Activated gamma-delta T cell (primary cell): ENCODE data around the gene LHFPL6.

ENCODE experiments used
- DNase-seq: peaks from one replicate; lab custom pipeline; 2025; lab: John Stamatoyannopoulos, UW

LHFPL6 gene

GRCh38 chr13:39590466-39591036, 12.4 kb downstream of the LHFPL6 start:
- DNase-seq = no peak

- no peak for DNase-seq
These were observed 14.6 kb downstream of the LHFPL6 start for GRCh38 chr13:39588384-39588783.

GRCh38 chr13:39587939-39588338, 15.1 kb downstream of the LHFPL6 start:
- DNase-seq = no peak

- DNase-seq = no peak
These were observed 15.9 kb downstream of the LHFPL6 start for GRCh38 chr13:39586958-39587605.

- DNase-seq = no peak
These were observed 16.8 kb downstream of the LHFPL6 start for GRCh38 chr13:39586151-39586550.

DNA sequence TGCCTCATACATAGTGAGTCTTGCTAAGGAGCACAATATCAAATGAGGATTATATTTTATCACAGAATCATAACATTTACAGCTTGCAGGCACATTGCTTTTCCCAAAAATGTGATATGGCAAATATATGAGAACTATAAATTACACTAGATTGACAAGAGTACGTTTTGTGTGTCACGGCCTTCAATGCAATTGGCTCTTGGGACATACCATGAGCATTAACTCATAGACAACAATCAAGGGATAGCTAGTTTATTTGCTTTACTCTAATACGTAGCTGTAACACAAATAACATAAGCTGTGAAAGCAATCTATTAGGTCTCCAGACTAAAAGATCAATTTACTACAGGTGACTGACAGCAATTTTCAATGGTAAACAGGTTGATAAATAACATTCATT, 17.8 kb downstream of the LHFPL6 start:
- DNase-seq = no peak

GRCh38 chr13:39580881-39581575, 22.0 kb downstream of the LHFPL6 start:
- DNase-seq = no peak

- no peak for DNase-seq
These were observed 24.1 kb downstream of the LHFPL6 start for GRCh38 chr13:39578821-39579291.

DNA sequence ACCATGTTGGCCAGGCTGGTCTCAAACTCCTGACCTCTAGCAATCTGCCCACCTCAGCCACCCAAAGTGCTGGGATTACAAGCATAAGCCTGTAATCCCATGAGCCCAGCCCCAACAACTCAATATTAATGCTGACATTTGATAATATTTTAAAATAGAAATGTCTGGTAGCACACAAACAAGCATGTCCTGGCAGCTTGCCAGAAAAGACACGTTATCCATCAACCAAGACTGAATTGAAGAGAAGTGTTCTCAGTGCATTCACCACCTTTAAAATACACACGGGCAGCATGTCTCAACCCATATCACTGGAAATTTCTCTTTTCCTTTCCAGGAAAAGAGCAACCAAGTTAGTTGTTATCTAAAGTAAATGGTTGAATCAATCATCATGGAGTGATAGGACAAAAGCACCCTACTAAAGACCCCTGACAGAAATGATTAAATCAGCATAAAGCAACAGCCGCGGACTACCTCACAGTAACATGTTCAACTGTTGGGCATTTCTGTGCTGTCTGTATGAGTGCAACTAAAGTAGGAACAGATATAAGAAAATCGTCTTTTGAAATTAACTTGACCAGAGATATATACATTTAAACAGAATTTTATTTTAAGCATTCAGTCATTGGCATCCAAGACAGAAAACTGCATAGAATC, 25.0 kb downstream of the LHFPL6 start:
- no peak for DNase-seq

DNA sequence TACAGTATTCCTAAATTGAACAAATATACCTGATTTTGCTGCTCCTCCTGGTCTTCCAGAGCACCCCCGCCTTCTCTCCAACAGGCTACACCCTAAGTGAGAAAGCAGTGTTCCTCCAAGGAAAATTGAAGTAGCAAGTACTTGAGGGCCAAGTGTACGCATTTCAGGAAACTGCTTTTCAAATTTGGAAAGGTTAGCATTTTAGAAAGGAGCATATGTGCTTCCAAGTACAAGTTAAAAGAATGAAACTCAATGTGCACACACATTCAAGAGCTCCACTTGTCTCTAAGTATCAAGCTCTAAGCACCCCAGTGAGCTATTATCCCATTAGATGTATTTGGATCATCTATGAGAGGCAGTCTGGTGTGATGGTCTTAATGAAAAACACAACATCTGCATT, 25.8 kb downstream of the LHFPL6 start:
- no peak for DNase-seq

- no peak for DNase-seq
These were observed 27.3 kb downstream of the LHFPL6 start for GRCh38 chr13:39575641-39576238.

DNA sequence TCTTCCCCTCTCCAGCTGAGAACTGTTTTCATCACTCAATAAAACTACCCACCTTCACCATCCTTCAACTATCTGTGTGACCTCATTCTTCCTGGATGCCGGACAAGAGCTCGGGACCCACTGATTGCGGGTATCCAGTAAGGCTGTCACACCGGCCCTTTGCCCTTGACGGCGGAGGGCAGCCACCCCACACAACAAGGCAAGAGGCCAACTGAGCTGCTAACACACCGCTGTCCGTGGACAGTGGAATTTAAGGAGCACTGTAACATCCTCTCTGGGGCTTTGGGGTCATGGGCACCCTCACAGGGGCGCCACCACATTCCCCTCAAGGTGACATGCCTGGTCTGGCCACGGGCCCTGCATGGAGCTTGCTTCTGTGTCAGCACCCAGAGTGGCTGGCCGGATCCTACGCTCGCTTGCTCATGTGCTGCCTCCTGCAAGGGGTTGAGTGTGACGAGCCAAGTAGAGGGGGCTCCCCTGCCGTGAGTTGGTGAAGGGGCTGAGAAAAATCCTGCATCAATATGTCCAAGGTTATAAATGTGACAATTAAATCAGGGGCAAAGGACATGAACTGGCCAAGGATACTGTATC, 31.4 kb downstream of the LHFPL6 start:
- DNase-seq = no peak

GRCh38 chr13:39567569-39567968, 35.4 kb downstream of the LHFPL6 start:
- DNase-seq = no peak

- no peak for DNase-seq
These were observed 36.6 kb downstream of the LHFPL6 start for GRCh38 chr13:39566216-39566869.

GRCh38 chr13:39565036-39565949, 37.7 kb downstream of the LHFPL6 start:
- DNase-seq = no peak

GRCh38 chr13:39563470-39563735, 39.6 kb downstream of the LHFPL6 start:
- DNase-seq = no peak

DNA sequence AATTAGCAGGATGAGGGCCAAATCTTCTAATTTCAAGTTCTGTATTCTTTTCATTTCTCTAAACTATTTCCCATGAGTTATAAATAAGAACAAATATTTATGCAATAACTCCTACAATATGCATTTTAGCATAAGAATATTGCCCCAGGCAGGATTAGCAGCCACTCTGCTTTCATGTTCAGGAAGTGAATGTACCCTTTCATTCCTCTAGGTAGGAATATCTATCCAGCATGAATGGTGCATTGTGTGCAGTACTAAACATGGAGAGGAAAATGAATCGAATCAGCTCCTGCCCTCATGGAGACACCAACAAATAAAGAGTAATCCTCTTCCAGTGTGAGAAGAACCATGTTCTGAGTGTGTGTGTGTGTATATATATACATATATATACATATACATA, 41.0 kb downstream of the LHFPL6 start:
- no peak for DNase-seq

- DNase-seq = no peak
These were observed 43.1 kb downstream of the LHFPL6 start for GRCh38 chr13:39559847-39560246.

DNA sequence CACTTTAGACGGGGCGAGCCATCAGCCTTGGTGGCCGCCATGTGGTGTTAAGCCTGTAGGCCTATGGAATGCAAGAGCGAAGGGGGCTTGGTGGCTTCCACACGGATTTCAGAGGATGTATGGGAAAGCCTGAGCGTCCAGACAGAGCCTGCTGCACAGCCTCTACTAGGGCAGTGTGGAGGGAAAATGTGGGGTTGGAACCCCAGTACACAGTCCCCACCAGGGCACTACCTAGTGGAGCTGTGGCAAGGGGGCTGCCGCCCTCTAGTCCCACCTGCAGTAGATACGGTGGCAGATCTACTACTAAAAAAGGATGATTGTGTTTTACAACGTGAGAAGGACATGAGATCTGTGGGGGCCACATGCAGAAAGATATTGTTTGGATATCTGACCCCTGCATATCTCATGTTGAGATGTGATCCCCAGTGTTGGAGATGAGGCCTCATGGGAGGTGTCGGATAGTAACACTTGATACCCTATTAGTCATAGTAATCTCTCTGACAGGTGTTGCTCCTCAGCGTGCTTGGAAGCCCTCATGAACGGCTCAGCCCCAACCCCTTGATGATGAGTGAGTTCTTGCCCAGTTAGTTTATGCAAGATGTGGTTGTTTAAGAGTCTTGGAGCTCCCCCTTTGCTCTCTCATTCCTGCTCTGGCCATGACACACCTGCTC, 45.6 kb downstream of the LHFPL6 start:
- no peak for DNase-seq

DNA sequence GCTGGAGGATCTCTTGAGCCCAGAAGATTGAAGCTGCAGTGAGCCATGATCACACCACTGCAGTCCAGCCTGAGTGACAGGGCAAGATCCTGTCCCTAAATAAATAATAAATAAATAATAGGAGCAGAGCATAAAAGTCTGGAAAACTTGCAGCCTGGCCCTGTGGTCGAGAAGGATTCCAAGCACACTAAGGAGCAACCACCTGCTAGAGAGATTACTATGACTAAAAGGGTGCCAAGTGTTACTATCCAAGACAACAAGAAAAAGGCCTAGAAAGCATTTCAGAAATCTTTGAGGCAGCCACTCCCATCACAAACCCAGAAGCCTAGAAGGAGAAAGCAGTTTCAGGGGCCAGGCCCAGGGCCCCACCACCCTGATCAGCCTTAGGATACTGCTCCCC, 46.1 kb downstream of the LHFPL6 start:
- DNase-seq = no peak
